NCI-H1417 (cell line): ENCODE measurements around the gene ABAT.

Source experiments
- DNase-seq, 3 experiments: peaks; one replicate each; lab custom pipeline; 2025; lab: John Stamatoyannopoulos, UW

The ABAT gene

GRCh38 chr16:8649829-8650554, 24.4 kb upstream of the ABAT start:
- DNase-seq = no peak

- peak in 1 of 3 experiments; percentile 6 for DNase-seq
These were observed 22.5 kb upstream of the ABAT start for GRCh38 chr16:8651958-8652357.

GRCh38 chr16:8655184-8655717, 19.2 kb upstream of the ABAT start:
- DNase-seq = peak in 1 of 3 experiments; percentile 19

GRCh38 chr16:8656376-8656775, 18.0 kb upstream of the ABAT start:
- no peak for DNase-seq

GRCh38 chr16:8660841-8661301, 13.5 kb upstream of the ABAT start:
- DNase-seq = peak; percentile 42 to 86 (median 72)

GRCh38 chr16:8661703-8662102, 12.7 kb upstream of the ABAT start:
- no peak for DNase-seq

GRCh38 chr16:8663192-8664089, 11.0 kb upstream of the ABAT start:
- DNase-seq = no peak

- DNase-seq = no peak
These were observed 8.9 kb upstream of the ABAT start for GRCh38 chr16:8665529-8665928.

- no peak for DNase-seq
These were observed 6.9 kb upstream of the ABAT start for GRCh38 chr16:8667492-8667891.

GRCh38 chr16:8668113-8668512, 6.3 kb upstream of the ABAT start:
- DNase-seq = no peak

- DNase-seq = no peak
These were observed 4.9 kb upstream of the ABAT start for GRCh38 chr16:8669481-8669880.

GRCh38 chr16:8670014-8670560, 4.3 kb upstream of the ABAT start:
- no peak for DNase-seq

GRCh38 chr16:8673611-8674412, 605 bp upstream of the ABAT start:
- peak in 1 of 3 experiments; percentile 73 for DNase-seq

- DNase-seq = peak in 1 of 3 experiments; percentile 15
These were observed 1.1 kb downstream of the ABAT start for GRCh38 chr16:8675183-8676159.

GRCh38 chr16:8676160-8676547, 1.7 kb downstream of the ABAT start:
- DNase-seq = no peak

GRCh38 chr16:8676737-8677375, 2.4 kb downstream of the ABAT start:
- no peak for DNase-seq

GRCh38 chr16:8677481-8677880, 3.1 kb downstream of the ABAT start:
- no peak for DNase-seq

GRCh38 chr16:8678068-8678927, 3.9 kb downstream of the ABAT start:
- DNase-seq = no peak

GRCh38 chr16:8679151-8679550, 4.7 kb downstream of the ABAT start:
- DNase-seq = no peak
